ENCODE data around the gene PTCH1. TPM values are rescaled to one million over a fixed set of nuclear protein-coding genes. Genes with fewer than 3 reads are reported as not detected.

Gene PTCH1
- total RNA-seq, 1 experiment from 2014 or later = 6.6 TPM

GRCh38 chr9:95437559-95437958 is 79.2 kb downstream of the PTCH1 start:
- TF ChIP-seq SIN3A (IDR thresholded peaks at IDR 0.05; ENCODE audit: borderline replicate concordance, insufficient read depth, low read depth, low read length) (no peak), REST (IDR thresholded peaks at IDR 0.05; ENCODE audit: insufficient read depth in 1 of 2, low read depth in 2 of 2, low read length in 1 of 2) (no peak), TCF7L2 (IDR thresholded peaks at IDR 0.05; ENCODE audit: low read depth, low read length) (no peak), POLR2AphosphoS5 (IDR thresholded peaks at IDR 0.05; ENCODE audit: low read depth, low read length) (no peak)
- TF ChIP-seq, protein P1, sequence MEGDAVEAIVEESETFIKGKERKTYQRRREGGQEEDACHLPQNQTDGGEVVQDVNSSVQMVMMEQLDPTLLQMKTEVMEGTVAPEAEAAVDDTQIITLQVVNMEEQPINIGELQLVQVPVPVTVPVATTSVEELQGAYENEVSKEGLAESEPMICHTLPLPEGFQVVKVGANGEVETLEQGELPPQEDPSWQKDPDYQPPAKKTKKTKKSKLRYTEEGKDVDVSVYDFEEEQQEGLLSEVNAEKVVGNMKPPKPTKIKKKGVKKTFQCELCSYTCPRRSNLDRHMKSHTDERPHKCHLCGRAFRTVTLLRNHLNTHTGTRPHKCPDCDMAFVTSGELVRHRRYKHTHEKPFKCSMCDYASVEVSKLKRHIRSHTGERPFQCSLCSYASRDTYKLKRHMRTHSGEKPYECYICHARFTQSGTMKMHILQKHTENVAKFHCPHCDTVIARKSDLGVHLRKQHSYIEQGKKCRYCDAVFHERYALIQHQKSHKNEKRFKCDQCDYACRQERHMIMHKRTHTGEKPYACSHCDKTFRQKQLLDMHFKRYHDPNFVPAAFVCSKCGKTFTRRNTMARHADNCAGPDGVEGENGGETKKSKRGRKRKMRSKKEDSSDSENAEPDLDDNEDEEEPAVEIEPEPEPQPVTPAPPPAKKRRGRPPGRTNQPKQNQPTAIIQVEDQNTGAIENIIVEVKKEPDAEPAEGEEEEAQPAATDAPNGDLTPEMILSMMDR (IDR thresholded peaks at IDR 0.05) = no peak
- no peak overlapping the region for H3K27ac ChIP-seq (ENCODE audit: low read length)
- no TSS peak for BruUV-seq (replicated peaks)
- no peaks in the 10 kb centered on the region for H3K4me1 ChIP-seq (ENCODE audit: control insufficient read depth, insufficient read depth, low read length)
- in situ Hi-C loops (cut with HindIII; ENCODE audit: low pct_unique_long_range_greater_than_20kb, low sequenced_read_pairs) = no loop called here
- no peaks in the 10 kb centered on the region for H3K27me3 ChIP-seq (ENCODE audit: control insufficient read depth, insufficient read depth, low read length)
- DNase-seq (ENCODE audit: low read depth, low spot score) (no peak), ATAC-seq (no peak)
- no peaks in the 10 kb centered on the region for H3K9me3 ChIP-seq (ENCODE audit: control insufficient read depth, insufficient read depth, low read depth, low read length)
- no peak overlapping the region for H3K4me3 ChIP-seq (ENCODE audit: low read depth in 2 of 2, low read length in 2 of 2)
- intact Hi-C loops (cut with micrococcal nuclease; ENCODE audit: unreplicated experiment) = no loop called here
- no peaks in the 10 kb centered on the region for H3K36me3 ChIP-seq (ENCODE audit: control insufficient read depth, insufficient read depth, low read length)
- POLR2A ChIA-PET = interaction anchor here (0.5 kb wide), 1 partner anchor 977 kb away, joined by 9 read pairs; no protein-coding TSS in a partner anchor
- CTCF ChIA-PET = no interaction called here

GRCh38 chr9:95436416-95436815 is 80.4 kb downstream of the PTCH1 start:
- BruUV-seq (replicated peaks) = no TSS peak
- Histone ChIP-seq H3K4me3 (ENCODE audit: low read depth in 2 of 2, low read length in 2 of 2) (no peak overlapping the region), H3K27me3 (ENCODE audit: control insufficient read depth, insufficient read depth, low read length) (no peaks in the 10 kb centered on the region), H3K9me3 (ENCODE audit: control insufficient read depth, insufficient read depth, low read depth, low read length) (no peaks in the 10 kb centered on the region), H3K27ac (ENCODE audit: low read length) (no peak overlapping the region), H3K36me3 (ENCODE audit: control insufficient read depth, insufficient read depth, low read length) (no peaks in the 10 kb centered on the region), H3K4me1 (ENCODE audit: control insufficient read depth, insufficient read depth, low read length) (no peaks in the 10 kb centered on the region)
- in situ Hi-C loops (cut with HindIII; ENCODE audit: low pct_unique_long_range_greater_than_20kb, low sequenced_read_pairs) (no loop called here), intact Hi-C loops (cut with micrococcal nuclease; ENCODE audit: unreplicated experiment) (no loop called here)
- TF ChIP-seq, protein P1 (IDR thresholded peaks at IDR 0.05) = no peak
- TF ChIP-seq POLR2AphosphoS5 (IDR thresholded peaks at IDR 0.05; ENCODE audit: low read depth, low read length) (no peak), SIN3A (IDR thresholded peaks at IDR 0.05; ENCODE audit: borderline replicate concordance, insufficient read depth, low read depth, low read length) (no peak), TCF7L2 (IDR thresholded peaks at IDR 0.05; ENCODE audit: low read depth, low read length) (no peak), REST (IDR thresholded peaks at IDR 0.05; ENCODE audit: insufficient read depth in 1 of 2, low read depth in 2 of 2, low read length in 1 of 2) (no peak)
- ATAC-seq (no peak), DNase-seq (ENCODE audit: low read depth, low spot score) (no peak)
- ChIA-PET POLR2A (no interaction called here), CTCF (interaction anchor here (0.5 kb wide), 1 partner anchor 171 kb away, joined by 4 read pairs; no protein-coding TSS in a partner anchor)

All from Panc1 (cell line).